ENCODE data around the gene NR4A3. TPM values are rescaled to one million over a fixed set of nuclear protein-coding genes. Genes with fewer than 3 reads are reported as not detected.
"Not testable (repeated sequence)": the region's sequence is repeated elsewhere in the genome, so short reads cannot be mapped to it uniquely, and the experiment has no call there.

Gene NR4A3
- total RNA-seq, 4 donors from 2014 or later, result 0.54 to 2.5 (median 1.0) TPM; not detected in 1

DNA sequence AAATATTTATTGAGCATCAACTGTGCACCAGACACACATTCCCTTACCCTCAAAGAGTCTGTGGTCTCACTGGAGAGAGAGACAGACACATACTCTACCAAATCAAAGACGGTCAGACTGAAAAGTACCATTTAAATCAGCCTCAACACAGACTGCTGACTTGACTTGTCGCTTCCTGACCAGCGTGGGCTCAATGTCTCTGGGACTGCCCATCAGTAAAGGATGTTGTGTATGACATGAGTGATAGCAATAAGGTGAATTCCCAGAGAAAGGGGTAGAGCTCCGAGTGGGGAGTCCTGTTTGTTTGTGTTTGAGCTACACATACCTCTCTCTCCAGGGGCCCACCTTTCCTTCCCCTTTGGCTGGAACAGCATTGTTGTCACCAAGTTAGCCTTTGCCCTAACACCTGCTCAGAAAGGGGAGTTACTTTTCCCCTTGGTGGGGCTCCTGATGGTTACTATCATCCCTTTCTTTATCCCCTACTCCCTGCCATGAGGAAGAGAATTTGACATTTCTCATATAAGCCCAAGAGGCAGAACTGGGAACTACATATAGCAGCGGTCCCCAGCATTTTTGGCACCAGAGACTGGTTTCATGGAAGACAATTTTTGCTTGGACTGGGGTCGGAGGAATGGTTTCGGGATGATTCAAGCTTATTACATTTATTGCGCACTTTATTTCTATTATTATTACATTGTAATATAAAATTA lies 33.9 kb downstream of the NR4A3 start:
- Histone ChIP-seq H3K4me3 (no peak overlapping the region), H3K9me3 (no peaks in the 10 kb centered on the region), H3K27ac (no peak overlapping the region), H3K36me3 (no peaks in the 10 kb centered on the region), H3K4me1 (peaks cover 0 to 5% (median 0%) of the 10 kb centered on the region in 4 donors), H3K27me3 (no peaks in the 10 kb centered on the region)
- no peak for DNase-seq
- TF ChIP-seq POLR2A (IDR thresholded peaks at IDR 0.05), result no peak
- TF ChIP-seq, protein P1, sequence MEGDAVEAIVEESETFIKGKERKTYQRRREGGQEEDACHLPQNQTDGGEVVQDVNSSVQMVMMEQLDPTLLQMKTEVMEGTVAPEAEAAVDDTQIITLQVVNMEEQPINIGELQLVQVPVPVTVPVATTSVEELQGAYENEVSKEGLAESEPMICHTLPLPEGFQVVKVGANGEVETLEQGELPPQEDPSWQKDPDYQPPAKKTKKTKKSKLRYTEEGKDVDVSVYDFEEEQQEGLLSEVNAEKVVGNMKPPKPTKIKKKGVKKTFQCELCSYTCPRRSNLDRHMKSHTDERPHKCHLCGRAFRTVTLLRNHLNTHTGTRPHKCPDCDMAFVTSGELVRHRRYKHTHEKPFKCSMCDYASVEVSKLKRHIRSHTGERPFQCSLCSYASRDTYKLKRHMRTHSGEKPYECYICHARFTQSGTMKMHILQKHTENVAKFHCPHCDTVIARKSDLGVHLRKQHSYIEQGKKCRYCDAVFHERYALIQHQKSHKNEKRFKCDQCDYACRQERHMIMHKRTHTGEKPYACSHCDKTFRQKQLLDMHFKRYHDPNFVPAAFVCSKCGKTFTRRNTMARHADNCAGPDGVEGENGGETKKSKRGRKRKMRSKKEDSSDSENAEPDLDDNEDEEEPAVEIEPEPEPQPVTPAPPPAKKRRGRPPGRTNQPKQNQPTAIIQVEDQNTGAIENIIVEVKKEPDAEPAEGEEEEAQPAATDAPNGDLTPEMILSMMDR (IDR thresholded peaks at IDR 0.05), result no peak

DNA sequence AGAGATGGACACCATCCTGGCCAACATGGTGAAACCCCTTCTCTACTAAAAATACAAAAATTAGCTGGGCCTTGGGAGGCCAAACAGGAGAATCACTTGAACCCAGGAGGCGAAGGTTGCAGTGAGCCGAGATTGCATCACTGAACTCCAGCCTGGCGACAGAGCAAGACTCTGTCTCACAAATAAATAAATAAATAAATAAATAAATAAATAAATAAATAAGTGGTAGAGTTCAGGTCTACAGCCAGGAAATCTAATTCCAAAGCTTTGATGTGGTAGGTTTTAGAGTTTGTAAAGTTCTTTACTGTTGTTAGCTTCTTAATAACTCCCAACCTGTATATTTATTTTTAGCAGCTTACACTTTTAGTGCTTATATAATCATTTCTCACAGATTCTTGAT lies 35.9 kb downstream of the NR4A3 start:
- H3K9me3 ChIP-seq, H3K4me3 ChIP-seq, H3K27ac ChIP-seq: not testable (repeated sequence)

DNA sequence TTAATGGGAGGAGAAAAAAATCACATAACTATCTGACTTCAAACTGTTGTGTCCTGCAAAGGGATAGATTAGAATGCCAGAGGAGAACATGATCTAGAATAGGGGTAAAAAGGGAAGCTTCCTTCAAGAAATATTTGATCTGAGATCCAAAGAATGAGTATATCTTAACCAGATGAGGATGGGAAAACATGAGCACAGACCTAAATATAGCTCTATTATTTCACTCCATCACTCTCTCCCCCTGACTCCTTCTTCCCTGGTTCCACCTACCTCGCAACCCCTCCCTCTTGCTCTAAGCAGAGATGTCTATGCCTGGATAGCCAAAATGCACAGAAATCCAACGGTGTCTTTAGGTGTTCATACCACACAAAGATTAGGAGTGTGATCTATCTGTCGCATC lies 36.4 kb downstream of the NR4A3 start:
- Histone ChIP-seq H3K4me3 (no peak overlapping the region), H3K36me3 (no peaks in the 10 kb centered on the region), H3K9me3 (no peaks in the 10 kb centered on the region), H3K27me3 (no peaks in the 10 kb centered on the region), H3K4me1 (no peaks in the 10 kb centered on the region), H3K27ac (no peak overlapping the region)
- TF ChIP-seq POLR2A (IDR thresholded peaks at IDR 0.05), result no peak
- TF ChIP-seq, protein P1 (IDR thresholded peaks at IDR 0.05), result no peak
- no peak for DNase-seq

More for the DNA sequence above, 35.9 kb downstream of the NR4A3 start:
- not testable (repeated sequence) for H3K27me3 ChIP-seq, H3K36me3 ChIP-seq, H3K4me1 ChIP-seq, DNase-seq

DNA sequence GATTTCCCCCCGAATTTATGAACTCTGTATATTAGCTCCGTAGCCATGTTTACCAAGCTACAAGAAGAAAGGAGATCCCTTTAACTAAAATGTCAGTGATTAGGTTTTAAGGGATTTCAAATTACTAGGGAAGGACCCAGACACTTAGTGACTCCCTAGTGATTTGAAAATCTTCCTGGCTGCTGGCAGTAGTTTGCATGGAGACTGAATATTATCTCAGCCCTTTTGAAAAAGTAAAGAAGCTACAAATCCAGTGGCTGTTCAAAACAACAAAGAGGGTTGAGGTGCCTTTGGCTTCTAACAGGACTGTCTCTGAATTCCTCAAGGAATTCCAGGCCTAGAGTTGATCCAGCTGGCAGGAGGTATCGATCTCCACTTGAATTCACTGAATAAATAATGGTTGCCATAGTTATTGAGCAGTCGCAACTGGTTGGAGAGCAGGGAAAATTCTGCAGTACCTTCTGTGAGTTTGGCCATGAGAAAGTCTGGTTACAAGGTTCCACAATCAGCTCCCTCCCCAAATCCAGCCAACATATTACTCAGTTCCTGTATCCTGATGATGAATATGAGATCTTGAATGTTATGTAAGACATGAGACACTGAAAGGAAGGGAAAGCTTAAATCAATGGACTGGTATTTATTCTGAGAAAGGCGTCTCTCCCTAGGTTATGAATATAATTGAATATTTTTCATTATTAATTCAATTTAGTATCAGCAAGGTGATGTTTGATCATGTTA lies 37.7 kb downstream of the NR4A3 start:
- Histone ChIP-seq H3K36me3 (no peaks in the 10 kb centered on the region), H3K27ac (no peak overlapping the region), H3K4me1 (no peaks in the 10 kb centered on the region), H3K27me3 (no peaks in the 10 kb centered on the region), H3K4me3 (no peak overlapping the region), H3K9me3 (no peaks in the 10 kb centered on the region)
- TF ChIP-seq, protein P1 (IDR thresholded peaks at IDR 0.05), result no peak
- TF ChIP-seq POLR2A (IDR thresholded peaks at IDR 0.05), result no peak
- no peak for DNase-seq

DNA sequence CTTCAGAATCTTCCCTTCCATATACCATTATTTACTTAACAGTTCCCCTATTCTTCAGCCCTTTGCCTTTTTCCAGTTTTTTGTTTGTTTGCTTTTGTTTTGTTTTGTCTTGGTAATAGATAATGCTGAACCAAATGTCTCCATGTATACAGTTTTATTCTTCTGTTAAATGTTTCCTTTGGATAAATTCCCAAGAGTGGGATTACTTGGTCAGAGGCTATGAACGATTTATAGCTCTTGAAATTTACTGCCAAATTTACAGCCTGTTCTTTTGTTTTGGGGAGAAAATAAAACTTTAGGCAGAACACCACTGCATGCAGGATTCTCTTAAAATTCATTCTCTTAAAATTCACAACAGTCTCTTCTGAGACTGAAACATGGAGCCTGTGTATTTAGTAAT lies 38.6 kb downstream of the NR4A3 start:
- no peak overlapping the region for H3K27ac ChIP-seq
- H3K4me3 ChIP-seq, result no peak overlapping the region
- H3K4me1 ChIP-seq, result no peaks in the 10 kb centered on the region
- no peaks in the 10 kb centered on the region for H3K27me3 ChIP-seq
- TF ChIP-seq, protein P1 (IDR thresholded peaks at IDR 0.05), result no peak
- TF ChIP-seq POLR2A (IDR thresholded peaks at IDR 0.05), result no peak
- no peak for DNase-seq
- H3K9me3 ChIP-seq, result no peaks in the 10 kb centered on the region
- H3K36me3 ChIP-seq, result no peaks in the 10 kb centered on the region

DNA sequence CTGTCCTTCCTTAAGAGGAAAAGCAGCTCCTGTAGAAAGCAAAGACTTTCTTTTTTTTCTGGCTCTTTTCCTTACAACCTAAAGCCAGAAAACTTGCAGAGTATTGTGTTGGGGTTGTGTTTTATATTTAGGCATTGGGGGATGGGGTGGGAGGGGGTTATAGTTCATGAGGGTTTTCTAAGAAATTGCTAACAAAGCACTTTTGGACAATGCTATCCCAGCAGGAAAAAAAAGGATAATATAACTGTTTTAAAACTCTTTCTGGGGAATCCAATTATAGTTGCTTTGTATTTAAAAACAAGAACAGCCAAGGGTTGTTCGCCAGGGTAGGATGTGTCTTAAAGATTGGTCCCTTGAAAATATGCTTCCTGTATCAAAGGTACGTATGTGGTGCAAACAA lies 42.3 kb downstream of the NR4A3 start:
- Histone ChIP-seq H3K36me3 (no peaks in the 10 kb centered on the region), H3K4me3 (no peak overlapping the region), H3K4me1 (no peaks in the 10 kb centered on the region), H3K9me3 (no peaks in the 10 kb centered on the region), H3K27me3 (no peaks in the 10 kb centered on the region), H3K27ac (no peak overlapping the region)
- TF ChIP-seq, protein P1 (IDR thresholded peaks at IDR 0.05), result no peak
- no peak for TF ChIP-seq POLR2A (IDR thresholded peaks at IDR 0.05)
- DNase-seq, result no peak

Measured in Peyer's patch (tissue), 4 donors.